Endothelial cell of umbilical vein (primary cell): ENCODE data around the gene DQX1. TPM values are rescaled to one million over a fixed set of nuclear protein-coding genes. Genes with fewer than 3 reads are reported as not detected.
A peak's percentile ranks its signal among the peaks of the same experiment; 100 is the strongest.

ENCODE experiments used
- BruUV-seq: library from RNA; stranded (reverse); fragments of 400-500 nt; replicated peaks from 2 replicates; lab custom pipeline; 2021; lab: Mats Ljungman, UMichigan
- CTCF ChIA-PET: fragments of 300-600, 350-600 bp; sonication (Branson Sonifier 250); formaldehyde crosslinking; loops from one replicate; lab custom pipeline; 2021; ENCODE audit warnings: antibody characterized with exemption, inconsistent platforms; lab: Charles Lee
- POLR2A ChIA-PET: fragments of 300-600, 350-600 bp; sonication (Branson Sonifier 250); formaldehyde crosslinking; loops from one replicate; lab custom pipeline; 2021; ENCODE audit warnings: antibody characterized with exemption, inconsistent platforms; lab: Charles Lee
- DNase-seq: peaks from one replicate; pipeline ENCODE4 v3.0.0-alpha.2; 2011; ENCODE audit warnings: low read depth, low spot score
- FAIRE-seq: peaks from 2 replicates; lab custom pipeline; 2011; peaks lifted over from hg19 to GRCh38; lab: Jason Lieb, UNC
- H2AFZ ChIP-seq: 2 replicates; pipeline ENCODE4 v1.6.0; 2012; ENCODE audit warnings: low read depth, low read length, control low read depth, inconsistent platforms
- H3K27ac ChIP-seq: 2 replicates; pipeline ENCODE4 v1.5.1; 2011; ENCODE audit warnings: low read depth, mild to moderate bottlenecking, control low read depth, low read length, moderate library complexity; ENCODE audit not compliant: insufficient read depth
- H3K27me3 ChIP-seq, 2 experiments: 2 replicates each; pipeline versions ENCODE4 v1.6.0 to v1.6.1; 2011; ENCODE audit warnings: low read length in 2 of 2, mixed read lengths in 1 of 2; ENCODE audit not compliant: control insufficient read depth in 2 of 2, insufficient read depth in 2 of 2
- H3K36me3 ChIP-seq, 2 experiments: 2 replicates in 1 of 2; 3 replicates in 1 of 2; pipeline ENCODE4 v1.5.1; 2011; ENCODE audit warnings: low read length in 2 of 2, mild to moderate bottlenecking in 1 of 2, moderate library complexity in 1 of 2; ENCODE audit not compliant: control insufficient read depth in 2 of 2, insufficient read depth in 2 of 2; ENCODE audit errors: extremely low read depth in 1 of 2
- H3K4me1 ChIP-seq: 3 replicates; pipeline ENCODE4 v1.5.1; 2011; ENCODE audit warnings: mild to moderate bottlenecking, low read length; ENCODE audit not compliant: control insufficient read depth, insufficient read depth; ENCODE audit errors: extremely low read depth
- H3K4me2 ChIP-seq: 2 replicates; pipeline ENCODE4 v1.6.1; 2011; ENCODE audit warnings: low read length, control low read depth, mixed read lengths; ENCODE audit not compliant: insufficient read depth
- H3K4me3 ChIP-seq, 3 experiments: fragments of 200-600 bp in 1 of 3; sonication (generic), shearing (Covaris generic) in 1 of 3; replicated peaks in 1 of 3; 2 replicates each; pipeline ENCODE4 v1.5.1; 2011 to 2016; ENCODE audit warnings: control low read depth in 3 of 3, low read length in 3 of 3, mild to moderate bottlenecking in 2 of 3, inconsistent platforms in 1 of 3, low read depth in 1 of 3, moderate library complexity in 1 of 3; ENCODE audit not compliant: insufficient read depth in 1 of 3
- H3K79me2 ChIP-seq: 2 replicates; pipeline ENCODE4 v1.6.0; 2012; ENCODE audit warnings: low read length, inconsistent platforms; ENCODE audit not compliant: control insufficient read depth, insufficient read depth
- H3K9ac ChIP-seq: replicated peaks from 2 replicates; pipeline ENCODE3; 2011; ENCODE audit warnings: low read length, control low read depth; ENCODE audit not compliant: insufficient read depth; ENCODE audit errors: extremely low read depth
- H3K9me1 ChIP-seq: replicated peaks from 3 replicates; pipeline ENCODE4 v1.6.0; 2011; ENCODE audit warnings: mild to moderate bottlenecking, low read length; ENCODE audit not compliant: control insufficient read depth, insufficient read depth; ENCODE audit errors: extremely low read depth
- H3K9me3 ChIP-seq: replicated peaks from 2 replicates; pipeline ENCODE4 v1.5.1; 2012; ENCODE audit warnings: low read length, inconsistent platforms; ENCODE audit not compliant: control insufficient read depth, insufficient read depth
- H4K20me1 ChIP-seq: replicated peaks from 2 replicates; pipeline ENCODE3; 2011; ENCODE audit warnings: mild to moderate bottlenecking, low read length; ENCODE audit not compliant: control insufficient read depth, insufficient read depth; ENCODE audit errors: extremely low read depth
- CTCF ChIP-seq, 2 donors: IDR thresholded peaks; 1 replicate in 1 of 2; 2 replicates in 1 of 2; pipeline ENCODE4 v1.5.1; 2011; ENCODE audit warnings: low read length in 2 of 2, mild to moderate bottlenecking in 2 of 2, moderate library complexity in 2 of 2, control low read depth in 1 of 2, inconsistent platforms in 1 of 2, low read depth in 1 of 2; ENCODE audit not compliant: insufficient read depth in 1 of 2; ENCODE audit errors: extremely low read depth in 1 of 2
- EZH2 ChIP-seq: IDR thresholded peaks from 2 replicates; pipeline ENCODE4 v1.6.1; 2012; ENCODE audit warnings: borderline replicate concordance, low read depth, mild to moderate bottlenecking, moderate library complexity, low read length, inconsistent platforms; ENCODE audit not compliant: severe bottlenecking
- FOS ChIP-seq: IDR thresholded peaks from 2 replicates; pipeline ENCODE4 v1.6.1; 2011; ENCODE audit warnings: mild to moderate bottlenecking, low read length, moderate library complexity, borderline replicate concordance; ENCODE audit not compliant: insufficient read depth
- GATA2 ChIP-seq: IDR thresholded peaks from 2 replicates; pipeline ENCODE4 v1.7.0; 2011; ENCODE audit warnings: low read depth, mild to moderate bottlenecking, moderate library complexity, mixed read lengths, low read length; ENCODE audit not compliant: insufficient read length, insufficient read depth
- JUN ChIP-seq: IDR thresholded peaks from 2 replicates; pipeline ENCODE4 v1.6.1; 2011; ENCODE audit warnings: borderline replicate concordance, low read depth; ENCODE audit not compliant: insufficient read length, insufficient read depth
- MAX ChIP-seq: IDR thresholded peaks from 2 replicates; pipeline ENCODE4 v1.6.1; 2011; ENCODE audit not compliant: insufficient read depth, insufficient read length
- MYC ChIP-seq: IDR thresholded peaks from one replicate; pipeline ENCODE4 v1.6.1; 2011; ENCODE audit warnings: mild to moderate bottlenecking, low read depth, low read length
- POLR2A ChIP-seq: IDR thresholded peaks from 2 replicates; pipeline ENCODE4 v1.6.1; 2012; ENCODE audit warnings: low read depth, mild to moderate bottlenecking, control low read depth, low read length
- POLR2AphosphoS5 ChIP-seq: IDR thresholded peaks from 2 replicates; pipeline ENCODE4 v1.6.1; 2012; ENCODE audit warnings: low read depth, mild to moderate bottlenecking, control low read depth, low read length, moderate library complexity; ENCODE audit not compliant: insufficient read depth
- dilution Hi-C: fragments of 300-500 bp; cut with MboI; formaldehyde crosslinking; loops from one replicate; pipeline ENCODE4 v1.15.0; 2019; ENCODE audit warnings: low sequenced_read_pairs; ENCODE audit not compliant: extremely low pct_ligation_motif_present
- intact Hi-C: fragments of 100-400 bp; cut with micrococcal nuclease; formaldehyde crosslinking; loops from one replicate; pipeline ENCODE4 v1.10.0; 2022
- polyA plus RNA-seq, 4 experiments: library from polyadenylated mRNA; depleted of rRNA in 3 of 4; stranded (reverse) in 3 of 4; unstranded in 1 of 4; fragments of >200 nt; gene quantifications; 2 replicates each; pipeline versions ENCODE4 v1.2.1 to v1.2.3, GENCODE V29; 2011 to 2012; ENCODE audit warnings: missing spikeins in 1 of 4
- total RNA-seq: library from RNA; stranded (reverse); gene quantifications from 2 replicates; pipeline ENCODE4 v1.2.3, GENCODE V29; 2021

Gene DQX1
- total and polyA plus RNA-seq, 2 donors (not counting 3 experiments of a cell fraction or from before 2014, with no cell fraction given): 0.06 to 0.44 TPM

- H3K4me3 ChIP-seq: no peak overlapping the region
- POLR2A ChIA-PET: no interaction called here
- H3K9me1 ChIP-seq: no peaks in the 10 kb centered on the region
- BruUV-seq: no TSS peak
- no peaks in the 10 kb centered on the region for H3K4me1 ChIP-seq
- H3K27me3 ChIP-seq: peaks cover 16 to 19% of the 10 kb centered on the region in 2 experiments
- DNase-seq: no peak
- no peaks in the 10 kb centered on the region for H3K79me2 ChIP-seq
- CTCF ChIA-PET: interaction anchor here (3.3 kb wide), 1 partner anchor 22 kb away, joined by 14 read pairs; no protein-coding TSS in a partner anchor
- H3K9ac ChIP-seq: no peak overlapping the region
- no peaks in the 10 kb centered on the region for H3K9me3 ChIP-seq
- dilution Hi-C loops: no loop called here
- no peaks in the 10 kb centered on the region for H3K36me3 ChIP-seq
- no peak overlapping the region for H3K4me2 ChIP-seq
- no peak overlapping the region for H3K27ac ChIP-seq
- intact Hi-C loops: no loop called here
- FAIRE-seq: no peak
- no peaks in the 10 kb centered on the region for H4K20me1 ChIP-seq
- H2AFZ ChIP-seq: no peak overlapping the region
- TF ChIP-seq EZH2 (no peak), MYC (no peak), MAX (no peak), POLR2AphosphoS5 (no peak), FOS (peak; percentile 24)
Observed at GRCh38 chr2:74566754-74567085, 40.7 kb upstream of the DQX1 start.

GRCh38 chr2:74566076-74566753 is 40.2 kb upstream of the DQX1 start:
- Histone ChIP-seq H3K9me3 (no peaks in the 10 kb centered on the region), H3K36me3 (no peaks in the 10 kb centered on the region), H3K79me2 (no peaks in the 10 kb centered on the region), H4K20me1 (no peaks in the 10 kb centered on the region), H3K9ac (no peak overlapping the region), H3K4me2 (no peak overlapping the region), H3K27ac (no peak overlapping the region), H3K27me3 (peaks cover 16 to 21% of the 10 kb centered on the region in 2 experiments), H3K4me1 (no peaks in the 10 kb centered on the region), H2AFZ (no peak overlapping the region), H3K4me3 (no peak overlapping the region), H3K9me1 (no peaks in the 10 kb centered on the region)
- DNase-seq (no peak), FAIRE-seq (no peak)
- ChIA-PET POLR2A (no interaction called here), CTCF (interaction anchor here (3.3 kb wide), 1 partner anchor 22 kb away, joined by 14 read pairs; no protein-coding TSS in a partner anchor)
- TF ChIP-seq EZH2 (no peak), POLR2A (no peak), JUN (no peak), MYC (no peak), POLR2AphosphoS5 (no peak), CTCF (IDR thresholded peaks at IDR 0.05; ENCODE audit: extremely low read depth in 1 of 2, insufficient read depth in 1 of 2, low read depth in 1 of 2, low read length in 2 of 2) (no peak), FOS (no peak), MAX (no peak), GATA2 (no peak)
- dilution Hi-C loops: no loop called here
- intact Hi-C loops: no loop called here
- BruUV-seq: no TSS peak
